Ishikawa (cell line): Measurements from ENCODE around the gene COL4A5.

Experiments used
- FOXM1 ChIP-seq: IDR thresholded peaks from 2 replicates; pipeline ENCODE4 v1.6.1; 2012; ENCODE audit warnings: low read depth, borderline replicate concordance
- TF ChIP-seq, protein P1 (sequence below): IDR thresholded peaks from 2 replicates; pipeline ENCODE4 v1.6.1; 2012

DNA sequence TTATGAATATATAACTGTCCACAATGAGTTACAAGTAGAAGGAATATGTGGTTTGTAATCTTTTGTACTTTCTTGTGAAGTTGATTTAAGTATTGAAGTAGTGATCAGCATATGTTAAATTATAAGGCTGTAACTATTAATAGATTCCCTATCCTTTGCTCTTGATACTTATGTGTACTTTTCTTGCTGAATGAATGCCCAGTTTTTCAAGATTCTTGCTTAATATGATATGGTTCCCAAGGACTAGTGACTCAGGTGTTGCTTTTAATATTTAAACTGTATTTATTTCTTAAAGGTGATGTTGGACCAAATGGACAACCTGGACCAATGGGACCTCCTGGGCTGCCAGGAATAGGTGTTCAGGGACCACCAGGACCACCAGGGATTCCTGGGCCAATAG, 175.0 kb downstream of the COL4A5 start:
- TF ChIP-seq FOXM1, result no peak
- TF ChIP-seq, protein P1, sequence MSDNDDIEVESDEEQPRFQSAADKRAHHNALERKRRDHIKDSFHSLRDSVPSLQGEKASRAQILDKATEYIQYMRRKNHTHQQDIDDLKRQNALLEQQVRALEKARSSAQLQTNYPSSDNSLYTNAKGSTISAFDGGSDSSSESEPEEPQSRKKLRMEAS, result no peak
